ENCODE results near the gene DNMT3A.

DNA sequence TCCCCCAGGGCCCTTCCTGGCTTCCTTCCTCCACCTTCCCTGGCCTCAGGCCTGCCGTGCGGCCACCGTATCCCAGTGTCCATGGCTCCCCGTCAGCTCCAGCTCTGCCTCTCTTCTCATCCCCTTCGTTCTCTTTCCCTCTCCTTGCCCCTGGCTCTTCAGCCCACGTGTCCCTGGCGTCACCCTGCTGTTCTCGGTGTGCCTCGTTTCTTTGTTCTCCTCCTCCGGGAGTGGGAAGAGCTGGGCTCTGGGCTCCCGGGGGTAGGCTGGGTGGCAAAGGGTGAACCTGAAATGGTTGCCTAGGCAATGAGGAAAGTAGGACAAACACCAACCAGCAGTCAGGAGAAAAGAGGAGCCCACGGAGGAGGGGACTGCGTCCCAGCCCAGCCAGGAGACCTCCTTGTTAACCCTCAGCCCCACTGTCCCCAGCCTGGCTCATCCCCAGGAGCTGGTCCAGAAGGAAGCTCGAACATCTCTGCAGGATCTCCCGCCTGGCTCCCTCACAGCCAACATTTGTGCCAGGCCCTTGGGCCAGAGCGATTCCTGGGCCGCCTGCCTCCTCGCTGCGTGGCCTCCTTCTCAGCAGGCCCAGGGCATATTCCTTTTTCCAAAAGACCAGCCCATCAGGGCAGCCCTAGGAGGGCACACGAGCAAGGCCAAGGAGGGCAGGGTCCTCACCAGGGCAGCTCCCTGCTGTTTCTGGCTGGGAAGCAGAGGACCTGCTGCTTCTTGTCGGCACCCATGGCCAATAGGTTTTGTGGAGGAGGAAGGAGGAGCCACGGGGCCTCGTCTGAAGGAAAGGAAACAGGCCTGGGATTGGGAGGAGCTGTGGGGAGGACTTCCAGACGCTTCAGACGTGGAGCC is 30.9 kb upstream of the DNMT3A start:
- TF ChIP-seq POLR2AphosphoS5 (IDR thresholded peaks at IDR 0.05; ENCODE audit: low read depth, low read length): no peak
- TF ChIP-seq TAF1 (IDR thresholded peaks at IDR 0.05; ENCODE audit: low read depth, low read length): no peak

Measured in GM12891 (cell line).